Peyer's patch (tissue), 4 donors: Measurements from ENCODE around the gene CDC34. TPM values are rescaled to one million over a fixed set of nuclear protein-coding genes. Genes with fewer than 3 reads are reported as not detected.

Experiments
- DNase-seq, 3 donors: peaks; one replicate each; pipeline ENCODE4 v3.0.0-alpha.2; 2017 to 2019
- H3K27ac ChIP-seq, 4 donors: fragments of 200-600 bp; sonication (generic); one replicate each; pipeline ENCODE4 v1.5.1; 2016 to 2019
- H3K27me3 ChIP-seq, 2 donors: fragments of 200-600 bp; sonication (generic); one replicate each; pipeline ENCODE4 v1.5.1; 2019
- H3K36me3 ChIP-seq, 3 donors: fragments of 200-600 bp; sonication (generic); one replicate each; pipeline ENCODE4 v1.5.1; 2016 to 2019
- H3K4me1 ChIP-seq, 4 donors: fragments of 200-600 bp; sonication (generic); one replicate each; pipeline ENCODE4 v1.5.1; 2016 to 2019
- H3K4me3 ChIP-seq, 4 donors: fragments of 200-600 bp; sonication (generic); 1 replicate in 3 of 4; 2 replicates in 1 of 4; pipeline ENCODE4 v1.5.1; 2016 to 2019; ENCODE audit warnings: mild to moderate bottlenecking in 1 of 4
- H3K9me3 ChIP-seq, 4 donors: fragments of 200-600 bp; sonication (generic); one replicate each; pipeline ENCODE4 v1.5.1; 2016 to 2019; ENCODE audit warnings: mild to moderate bottlenecking in 1 of 4
- CTCF ChIP-seq, 6 experiments: fragments of 450-650 bp in 4 of 6; fragments of 200-600 bp in 2 of 6; sonication (generic) in 1 of 6; IDR thresholded peaks; one replicate each; pipeline ENCODE4 v1.5.1; 2017 to 2019; ENCODE audit warnings: antibody characterized with exemption in 6 of 6, mild to moderate bottlenecking in 3 of 6, moderate library complexity in 1 of 6
- POLR2A ChIP-seq, 2 donors: fragments of 450-650 bp; IDR thresholded peaks; one replicate each; pipeline ENCODE4 v1.5.1; 2017; ENCODE audit warnings: antibody characterized with exemption in 2 of 2, mild to moderate bottlenecking in 2 of 2, moderate library complexity in 2 of 2
- total RNA-seq, 4 donors: library from RNA; depleted of rRNA; stranded (reverse); fragments of >200 nt; gene quantifications; one replicate each; pipeline ENCODE4 v1.1.0, GENCODE V29; 2016

The CDC34 gene
- total RNA-seq, 4 donors from 2014 or later: 65.6 to 91.1 (median 75.2) TPM

- H3K9me3 ChIP-seq: no peaks in the 10 kb centered on the region
- DNase-seq: no peak
- H3K27me3 ChIP-seq: no peaks in the 10 kb centered on the region
- TF ChIP-seq POLR2A (IDR thresholded peaks at IDR 0.05) (no peak), CTCF (IDR thresholded peaks at IDR 0.05) (no peak)
- H3K36me3 ChIP-seq: peaks cover 0 to 39% (median 0%) of the 10 kb centered on the region in 3 donors
- H3K4me1 ChIP-seq: peaks cover 3 to 32% (median 19%) of the 10 kb centered on the region in 4 donors
- no peak overlapping the region for H3K27ac ChIP-seq
- H3K4me3 ChIP-seq: no peak overlapping the region
These were observed 46.2 kb downstream of the CDC34 start for GRCh38 chr19:577439-578392.

GRCh38 chr19:579111-579841, 47.7 kb downstream of the CDC34 start:
- Histone ChIP-seq H3K9me3 (no peaks in the 10 kb centered on the region), H3K27ac (no peak overlapping the region), H3K27me3 (no peaks in the 10 kb centered on the region), H3K4me3 (no peak overlapping the region), H3K4me1 (peaks cover 3 to 28% (median 15%) of the 10 kb centered on the region in 4 donors), H3K36me3 (peaks cover 0 to 47% (median 0%) of the 10 kb centered on the region in 3 donors)
- no peak for DNase-seq
- no peak for TF ChIP-seq POLR2A (IDR thresholded peaks at IDR 0.05)
- no peak for TF ChIP-seq CTCF (IDR thresholded peaks at IDR 0.05)

- no peak for DNase-seq
- no peak overlapping the region for H3K27ac ChIP-seq
- no peaks in the 10 kb centered on the region for H3K9me3 ChIP-seq
- H3K4me3 ChIP-seq: no peak overlapping the region
- TF ChIP-seq CTCF (IDR thresholded peaks at IDR 0.05): no peak
- no peak for TF ChIP-seq POLR2A (IDR thresholded peaks at IDR 0.05)
- H3K36me3 ChIP-seq: peaks cover 0 to 47% (median 0%) of the 10 kb centered on the region in 3 donors
- H3K27me3 ChIP-seq: no peaks in the 10 kb centered on the region
- peaks cover 3 to 24% (median 10%) of the 10 kb centered on the region in 4 donors for H3K4me1 ChIP-seq
These were observed 48.2 kb downstream of the CDC34 start for GRCh38 chr19:579842-580155.

GRCh38 chr19:580274-580835, 48.8 kb downstream of the CDC34 start:
- TF ChIP-seq CTCF (IDR thresholded peaks at IDR 0.05) (no peak), POLR2A (IDR thresholded peaks at IDR 0.05) (no peak)
- Histone ChIP-seq H3K27ac (no peak overlapping the region), H3K4me1 (peaks cover 0 to 19% (median 5%) of the 10 kb centered on the region in 4 donors), H3K27me3 (no peaks in the 10 kb centered on the region), H3K36me3 (peaks cover 0 to 47% (median 0%) of the 10 kb centered on the region in 3 donors), H3K9me3 (no peaks in the 10 kb centered on the region), H3K4me3 (no peak overlapping the region)
- DNase-seq: no peak

GRCh38 chr19:581399-582111, 50.0 kb downstream of the CDC34 start:
- Histone ChIP-seq H3K4me3 (no peak overlapping the region), H3K36me3 (peaks cover 0 to 47% (median 0%) of the 10 kb centered on the region in 3 donors), H3K27me3 (no peaks in the 10 kb centered on the region), H3K4me1 (peaks cover 0 to 8% (median 0%) of the 10 kb centered on the region in 4 donors), H3K27ac (no peak overlapping the region), H3K9me3 (no peaks in the 10 kb centered on the region)
- TF ChIP-seq POLR2A (IDR thresholded peaks at IDR 0.05) (no peak), CTCF (IDR thresholded peaks at IDR 0.05) (no peak)
- no peak for DNase-seq
